ENCODE results near the gene RETREG3. TPM values are rescaled to one million over a fixed set of nuclear protein-coding genes. Genes with fewer than 3 reads are reported as not detected.

RETREG3 gene
- total and polyA plus RNA-seq, 2 of the 13 experiments (the other 11 are each of a cell fraction or from before 2014, with no cell fraction given) = 47.0 to 55.8 TPM

DNA sequence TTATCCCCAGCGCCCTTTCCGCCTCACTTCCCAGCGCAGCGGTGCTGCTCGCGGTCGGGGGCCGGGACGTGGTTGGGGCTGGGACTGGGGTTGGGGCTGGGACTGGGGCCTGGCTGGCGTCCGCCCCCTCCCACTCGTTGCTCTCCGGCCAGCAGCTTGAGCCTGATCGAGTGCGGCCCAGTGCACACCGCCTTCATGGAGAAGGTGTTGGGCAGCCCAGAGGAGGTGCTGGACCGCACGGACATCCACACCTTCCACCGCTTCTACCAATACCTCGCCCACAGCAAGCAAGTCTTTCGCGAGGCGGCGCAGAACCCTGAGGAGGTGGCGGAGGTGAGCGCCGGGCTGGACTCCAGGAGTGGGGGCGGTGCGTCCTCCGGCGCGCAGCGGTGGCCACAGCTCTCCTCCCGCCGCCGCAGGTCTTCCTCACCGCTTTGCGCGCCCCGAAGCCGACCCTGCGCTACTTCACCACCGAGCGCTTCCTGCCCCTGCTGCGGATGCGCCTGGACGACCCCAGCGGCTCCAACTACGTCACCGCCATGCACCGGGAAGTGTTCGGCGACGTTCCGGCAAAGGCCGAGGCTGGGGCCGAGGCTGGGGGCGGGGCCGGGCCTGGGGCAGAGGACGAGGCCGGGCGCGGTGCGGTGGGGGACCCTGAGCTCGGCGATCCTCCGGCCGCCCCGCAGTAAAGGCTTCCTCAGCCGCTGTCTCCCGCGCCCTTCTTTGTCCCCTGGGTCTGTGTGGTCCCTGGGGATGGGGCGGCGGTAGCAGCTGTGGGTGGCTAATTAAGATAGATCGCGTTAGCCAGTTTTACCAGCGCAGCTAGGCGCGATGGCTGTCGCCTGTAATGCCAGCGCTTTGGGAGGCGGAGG, 54.7 kb downstream of the RETREG3 start (continued):
- TF ChIP-seq HNRNPK (IDR thresholded peaks at IDR 0.05; ENCODE audit: low read depth, low read length, poor library complexity, severe bottlenecking) (no peak), SIN3B (IDR thresholded peaks at IDR 0.05; ENCODE audit: low read length) (no peak), CC2D1A (CRISPR knock-in tag; IDR thresholded peaks at IDR 0.05) (no peak), ZMYM3 (CRISPR knock-in tag; IDR thresholded peaks at IDR 0.05) (peak; percentile 47; the same call in 1 of the 2 replicates), ZFP1 (CRISPR knock-in tag; IDR thresholded peaks at IDR 0.05) (peak; percentile 83), ZNF615 (CRISPR knock-in tag; IDR thresholded peaks at IDR 0.05; ENCODE audit: borderline replicate concordance) (no peak), ZNF326 (CRISPR knock-in tag; IDR thresholded peaks at IDR 0.05; ENCODE audit: borderline replicate concordance) (no peak), PHF5A (CRISPR knock-in tag; IDR thresholded peaks at IDR 0.05; ENCODE audit: low read depth, unreplicated experiment) (no peak), PHF20 (CRISPR knock-in tag; IDR thresholded peaks at IDR 0.05) (peak; percentile 96), ARID2 (CRISPR knock-in tag; IDR thresholded peaks at IDR 0.05; ENCODE audit: borderline replicate concordance) (no peak; the same call in 1 of the 2 replicates), ZNF253 (CRISPR knock-in tag; IDR thresholded peaks at IDR 0.05; ENCODE audit: borderline replicate concordance) (peak; percentile 82; the same call in 1 of the 2 replicates), ZNF232 (CRISPR knock-in tag; IDR thresholded peaks at IDR 0.05; ENCODE audit: borderline replicate concordance) (0 out of 2 replicates have a peak, but pooled peaks have one; percentile 53), MIXL1 (CRISPR knock-in tag; IDR thresholded peaks at IDR 0.05) (peak; percentile 76)
- TF ChIP-seq, protein P1, sequence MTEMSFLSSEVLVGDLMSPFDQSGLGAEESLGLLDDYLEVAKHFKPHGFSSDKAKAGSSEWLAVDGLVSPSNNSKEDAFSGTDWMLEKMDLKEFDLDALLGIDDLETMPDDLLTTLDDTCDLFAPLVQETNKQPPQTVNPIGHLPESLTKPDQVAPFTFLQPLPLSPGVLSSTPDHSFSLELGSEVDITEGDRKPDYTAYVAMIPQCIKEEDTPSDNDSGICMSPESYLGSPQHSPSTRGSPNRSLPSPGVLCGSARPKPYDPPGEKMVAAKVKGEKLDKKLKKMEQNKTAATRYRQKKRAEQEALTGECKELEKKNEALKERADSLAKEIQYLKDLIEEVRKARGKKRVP (CRISPR knock-in tag; IDR thresholded peaks at IDR 0.05) = peak in 1 of 2 experiments; percentile 66; a peak in 1 of 4 replicates
- TF ChIP-seq, protein P2, sequence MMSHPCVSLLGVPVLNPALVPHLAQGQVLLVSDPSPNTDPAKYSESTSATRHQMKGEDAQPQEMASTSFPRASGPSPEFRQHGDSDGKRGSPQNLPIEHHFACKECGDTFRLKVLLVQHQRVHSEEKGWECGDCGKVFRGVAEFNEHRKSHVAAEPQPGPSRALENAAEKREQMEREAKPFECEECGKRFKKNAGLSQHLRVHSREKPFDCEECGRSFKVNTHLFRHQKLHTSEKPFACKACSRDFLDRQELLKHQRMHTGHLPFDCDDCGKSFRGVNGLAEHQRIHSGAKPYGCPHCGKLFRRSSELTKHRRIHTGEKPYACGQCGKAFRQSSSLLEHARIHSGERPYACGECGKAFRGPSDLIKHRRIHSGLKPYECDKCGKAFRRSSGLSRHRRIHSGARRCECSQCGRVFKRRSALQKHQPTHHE (CRISPR knock-in tag; IDR thresholded peaks at IDR 0.05; ENCODE audit: borderline replicate concordance) = peak; percentile 100
- TF ChIP-seq, protein P3, sequence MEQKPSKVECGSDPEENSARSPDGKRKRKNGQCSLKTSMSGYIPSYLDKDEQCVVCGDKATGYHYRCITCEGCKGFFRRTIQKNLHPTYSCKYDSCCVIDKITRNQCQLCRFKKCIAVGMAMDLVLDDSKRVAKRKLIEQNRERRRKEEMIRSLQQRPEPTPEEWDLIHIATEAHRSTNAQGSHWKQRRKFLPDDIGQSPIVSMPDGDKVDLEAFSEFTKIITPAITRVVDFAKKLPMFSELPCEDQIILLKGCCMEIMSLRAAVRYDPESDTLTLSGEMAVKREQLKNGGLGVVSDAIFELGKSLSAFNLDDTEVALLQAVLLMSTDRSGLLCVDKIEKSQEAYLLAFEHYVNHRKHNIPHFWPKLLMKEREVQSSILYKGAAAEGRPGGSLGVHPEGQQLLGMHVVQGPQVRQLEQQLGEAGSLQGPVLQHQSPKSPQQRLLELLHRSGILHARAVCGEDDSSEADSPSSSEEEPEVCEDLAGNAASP (CRISPR knock-in tag; IDR thresholded peaks at IDR 0.05; ENCODE audit: borderline replicate concordance) = peak; percentile 88
- TF ChIP-seq, protein P4, sequence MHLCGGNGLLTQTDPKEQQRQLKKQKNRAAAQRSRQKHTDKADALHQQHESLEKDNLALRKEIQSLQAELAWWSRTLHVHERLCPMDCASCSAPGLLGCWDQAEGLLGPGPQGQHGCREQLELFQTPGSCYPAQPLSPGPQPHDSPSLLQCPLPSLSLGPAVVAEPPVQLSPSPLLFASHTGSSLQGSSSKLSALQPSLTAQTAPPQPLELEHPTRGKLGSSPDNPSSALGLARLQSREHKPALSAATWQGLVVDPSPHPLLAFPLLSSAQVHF (CRISPR knock-in tag; IDR thresholded peaks at IDR 0.05) = peak; percentile 91
- TF ChIP-seq, protein P5, sequence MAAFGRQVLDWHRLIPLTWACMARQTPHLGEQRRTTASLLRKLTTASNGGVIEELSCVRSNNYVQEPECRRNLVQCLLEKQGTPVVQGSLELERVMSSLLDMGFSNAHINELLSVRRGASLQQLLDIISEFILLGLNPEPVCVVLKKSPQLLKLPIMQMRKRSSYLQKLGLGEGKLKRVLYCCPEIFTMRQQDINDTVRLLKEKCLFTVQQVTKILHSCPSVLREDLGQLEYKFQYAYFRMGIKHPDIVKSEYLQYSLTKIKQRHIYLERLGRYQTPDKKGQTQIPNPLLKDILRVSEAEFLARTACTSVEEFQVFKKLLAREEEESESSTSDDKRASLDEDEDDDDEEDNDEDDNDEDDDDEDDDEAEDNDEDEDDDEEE (CRISPR knock-in tag; IDR thresholded peaks at IDR 0.05) = peak; percentile 94
- TF ChIP-seq, protein P6, sequence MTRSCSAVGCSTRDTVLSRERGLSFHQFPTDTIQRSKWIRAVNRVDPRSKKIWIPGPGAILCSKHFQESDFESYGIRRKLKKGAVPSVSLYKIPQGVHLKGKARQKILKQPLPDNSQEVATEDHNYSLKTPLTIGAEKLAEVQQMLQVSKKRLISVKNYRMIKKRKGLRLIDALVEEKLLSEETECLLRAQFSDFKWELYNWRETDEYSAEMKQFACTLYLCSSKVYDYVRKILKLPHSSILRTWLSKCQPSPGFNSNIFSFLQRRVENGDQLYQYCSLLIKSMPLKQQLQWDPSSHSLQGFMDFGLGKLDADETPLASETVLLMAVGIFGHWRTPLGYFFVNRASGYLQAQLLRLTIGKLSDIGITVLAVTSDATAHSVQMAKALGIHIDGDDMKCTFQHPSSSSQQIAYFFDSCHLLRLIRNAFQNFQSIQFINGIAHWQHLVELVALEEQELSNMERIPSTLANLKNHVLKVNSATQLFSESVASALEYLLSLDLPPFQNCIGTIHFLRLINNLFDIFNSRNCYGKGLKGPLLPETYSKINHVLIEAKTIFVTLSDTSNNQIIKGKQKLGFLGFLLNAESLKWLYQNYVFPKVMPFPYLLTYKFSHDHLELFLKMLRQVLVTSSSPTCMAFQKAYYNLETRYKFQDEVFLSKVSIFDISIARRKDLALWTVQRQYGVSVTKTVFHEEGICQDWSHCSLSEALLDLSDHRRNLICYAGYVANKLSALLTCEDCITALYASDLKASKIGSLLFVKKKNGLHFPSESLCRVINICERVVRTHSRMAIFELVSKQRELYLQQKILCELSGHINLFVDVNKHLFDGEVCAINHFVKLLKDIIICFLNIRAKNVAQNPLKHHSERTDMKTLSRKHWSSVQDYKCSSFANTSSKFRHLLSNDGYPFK (CRISPR knock-in tag; IDR thresholded peaks at IDR 0.05; ENCODE audit: borderline replicate concordance) = peak; percentile 70; the same call in 1 of the 2 replicates

All from HepG2 (cell line).